ENCODE measurements around the gene ANXA6. TPM values are rescaled to one million over a fixed set of nuclear protein-coding genes. Genes with fewer than 3 reads are reported as not detected.

The ANXA6 gene
- total RNA-seq, 1 donor from 2014 or later: 197 TPM

GRCh38 chr5:151159649-151160373 lies 2.2 kb upstream of the ANXA6 start:
- TF ChIP-seq, protein P1, sequence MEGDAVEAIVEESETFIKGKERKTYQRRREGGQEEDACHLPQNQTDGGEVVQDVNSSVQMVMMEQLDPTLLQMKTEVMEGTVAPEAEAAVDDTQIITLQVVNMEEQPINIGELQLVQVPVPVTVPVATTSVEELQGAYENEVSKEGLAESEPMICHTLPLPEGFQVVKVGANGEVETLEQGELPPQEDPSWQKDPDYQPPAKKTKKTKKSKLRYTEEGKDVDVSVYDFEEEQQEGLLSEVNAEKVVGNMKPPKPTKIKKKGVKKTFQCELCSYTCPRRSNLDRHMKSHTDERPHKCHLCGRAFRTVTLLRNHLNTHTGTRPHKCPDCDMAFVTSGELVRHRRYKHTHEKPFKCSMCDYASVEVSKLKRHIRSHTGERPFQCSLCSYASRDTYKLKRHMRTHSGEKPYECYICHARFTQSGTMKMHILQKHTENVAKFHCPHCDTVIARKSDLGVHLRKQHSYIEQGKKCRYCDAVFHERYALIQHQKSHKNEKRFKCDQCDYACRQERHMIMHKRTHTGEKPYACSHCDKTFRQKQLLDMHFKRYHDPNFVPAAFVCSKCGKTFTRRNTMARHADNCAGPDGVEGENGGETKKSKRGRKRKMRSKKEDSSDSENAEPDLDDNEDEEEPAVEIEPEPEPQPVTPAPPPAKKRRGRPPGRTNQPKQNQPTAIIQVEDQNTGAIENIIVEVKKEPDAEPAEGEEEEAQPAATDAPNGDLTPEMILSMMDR (IDR thresholded peaks at IDR 0.05; ENCODE audit: unreplicated experiment): no peak
- no peaks in the 10 kb centered on the region for H3K27me3 Mint-ChIP-seq (ENCODE audit: low read depth)
- H3K36me3 Mint-ChIP-seq: no peaks in the 10 kb centered on the region
- peaks cover 53% of the 10 kb centered on the region for H3K4me1 Mint-ChIP-seq
- no peak overlapping the region for H3K27ac Mint-ChIP-seq
- H3K9me3 Mint-ChIP-seq: no peaks in the 10 kb centered on the region
- H3K4me3 Mint-ChIP-seq: no peak overlapping the region
- no peak for DNase-seq (ENCODE audit: low spot score in 2 of 2, unreplicated experiment in 2 of 2)

GRCh38 chr5:151158287-151158661 lies 695 bp upstream of the ANXA6 start:
- DNase-seq (ENCODE audit: low spot score in 2 of 2, unreplicated experiment in 2 of 2): no peak
- Mint-ChIP-seq H3K9me3 (no peaks in the 10 kb centered on the region), H3K27me3 (ENCODE audit: low read depth) (no peaks in the 10 kb centered on the region), H3K36me3 (no peaks in the 10 kb centered on the region), H3K4me1 (peaks cover 59% of the 10 kb centered on the region), H3K4me3 (peak overlapping the region; percentile 81), H3K27ac (peak overlapping the region; percentile 68)
- TF ChIP-seq, protein P1 (IDR thresholded peaks at IDR 0.05; ENCODE audit: unreplicated experiment): no peak

DNA sequence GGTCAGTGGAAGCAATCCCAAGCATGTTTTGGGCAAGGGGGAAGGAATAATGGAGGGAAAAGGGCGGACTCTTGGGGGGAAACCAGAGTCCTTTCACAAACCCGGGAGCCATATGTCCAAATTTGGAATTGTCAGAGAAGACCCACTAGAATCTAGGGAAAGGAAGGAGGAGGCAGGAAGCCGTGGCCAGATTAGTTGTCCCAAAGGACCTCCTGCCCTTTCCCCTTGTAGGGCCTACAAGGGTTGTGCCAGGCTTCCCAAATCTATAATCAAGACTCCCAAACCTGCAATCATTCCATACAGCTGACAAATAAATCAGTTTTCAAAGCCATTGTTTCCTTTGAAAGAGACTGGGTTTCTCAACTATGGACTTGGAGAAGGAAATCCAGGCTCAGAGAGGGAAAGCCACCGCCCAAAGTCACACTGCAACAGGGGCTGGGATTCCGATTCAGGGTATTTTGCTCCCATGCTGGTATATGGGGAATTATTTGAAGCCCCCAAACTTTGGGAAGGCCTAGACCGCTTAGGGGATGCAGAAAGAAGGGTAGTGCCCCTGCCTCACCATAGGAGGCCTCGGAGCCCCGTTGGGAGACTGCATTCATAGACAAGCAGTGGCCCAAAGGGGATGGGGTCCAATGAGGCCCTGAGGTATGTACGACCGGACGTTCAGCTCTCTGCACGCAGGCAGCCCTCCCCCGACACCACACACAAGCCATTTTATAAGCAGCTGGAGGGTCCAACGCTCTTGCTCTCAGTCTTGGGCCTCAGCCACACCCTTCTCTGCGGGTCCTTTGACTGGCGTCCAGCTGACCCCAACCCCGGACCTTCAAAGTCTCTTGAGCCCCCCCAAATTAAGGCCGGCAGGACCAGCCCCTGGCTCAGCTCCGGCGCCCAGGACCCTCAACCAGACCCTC lies 815 bp downstream of the ANXA6 start:
- H3K9me3 Mint-ChIP-seq: no peaks in the 10 kb centered on the region
- peak overlapping the region; percentile 94 for H3K27ac Mint-ChIP-seq
- TF ChIP-seq, protein P1 (IDR thresholded peaks at IDR 0.05; ENCODE audit: unreplicated experiment): no peak
- H3K27me3 Mint-ChIP-seq (ENCODE audit: low read depth): no peaks in the 10 kb centered on the region
- no peak for DNase-seq (ENCODE audit: low spot score in 2 of 2, unreplicated experiment in 2 of 2)
- no peaks in the 10 kb centered on the region for H3K36me3 Mint-ChIP-seq
- H3K4me1 Mint-ChIP-seq: peaks cover 59% of the 10 kb centered on the region
- peak overlapping the region; percentile 81 for H3K4me3 Mint-ChIP-seq

DNA sequence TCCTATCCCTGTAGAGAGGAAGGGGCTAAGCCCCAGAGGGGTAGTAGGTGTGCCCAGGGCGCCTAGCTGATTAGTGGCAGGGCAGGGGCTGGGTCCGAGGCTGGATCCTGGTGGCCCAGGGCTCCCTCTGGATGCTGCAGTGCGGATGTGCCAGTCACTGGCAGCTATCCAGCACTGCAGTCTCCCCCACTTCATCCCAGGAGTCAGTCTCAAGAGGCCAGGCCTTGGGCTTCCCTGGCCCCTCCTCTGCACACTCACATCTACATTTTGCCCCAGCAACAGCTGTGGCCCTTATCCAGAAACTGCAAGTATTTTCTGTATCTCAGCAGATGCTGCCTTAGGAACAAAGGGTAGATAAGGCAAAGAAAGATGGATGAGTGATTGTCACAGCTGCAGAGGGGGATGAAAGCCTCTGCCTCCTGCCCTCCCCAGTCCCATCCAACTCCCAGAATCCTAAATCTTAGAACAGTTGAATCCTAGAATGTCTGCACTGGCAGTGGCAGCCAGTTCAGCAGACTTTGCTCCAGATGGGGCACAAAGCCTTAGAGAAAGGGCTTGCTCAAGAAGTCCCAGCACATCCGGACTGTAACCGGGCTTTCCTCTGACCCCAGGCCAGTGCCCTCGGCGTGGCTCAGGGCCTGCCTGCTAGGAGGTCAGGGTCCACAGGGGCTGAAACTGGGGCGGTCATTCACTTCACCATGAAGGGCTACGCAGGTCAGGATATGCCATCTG lies 1.6 kb downstream of the ANXA6 start:
- Mint-ChIP-seq H3K27ac (peak overlapping the region; percentile 94), H3K36me3 (no peaks in the 10 kb centered on the region), H3K27me3 (ENCODE audit: low read depth) (no peaks in the 10 kb centered on the region), H3K4me1 (peaks cover 66% of the 10 kb centered on the region), H3K9me3 (no peaks in the 10 kb centered on the region), H3K4me3 (peak overlapping the region; percentile 81)
- TF ChIP-seq, protein P1 (IDR thresholded peaks at IDR 0.05; ENCODE audit: unreplicated experiment): no peak
- DNase-seq (ENCODE audit: low spot score in 2 of 2, unreplicated experiment in 2 of 2): no peak

DNA sequence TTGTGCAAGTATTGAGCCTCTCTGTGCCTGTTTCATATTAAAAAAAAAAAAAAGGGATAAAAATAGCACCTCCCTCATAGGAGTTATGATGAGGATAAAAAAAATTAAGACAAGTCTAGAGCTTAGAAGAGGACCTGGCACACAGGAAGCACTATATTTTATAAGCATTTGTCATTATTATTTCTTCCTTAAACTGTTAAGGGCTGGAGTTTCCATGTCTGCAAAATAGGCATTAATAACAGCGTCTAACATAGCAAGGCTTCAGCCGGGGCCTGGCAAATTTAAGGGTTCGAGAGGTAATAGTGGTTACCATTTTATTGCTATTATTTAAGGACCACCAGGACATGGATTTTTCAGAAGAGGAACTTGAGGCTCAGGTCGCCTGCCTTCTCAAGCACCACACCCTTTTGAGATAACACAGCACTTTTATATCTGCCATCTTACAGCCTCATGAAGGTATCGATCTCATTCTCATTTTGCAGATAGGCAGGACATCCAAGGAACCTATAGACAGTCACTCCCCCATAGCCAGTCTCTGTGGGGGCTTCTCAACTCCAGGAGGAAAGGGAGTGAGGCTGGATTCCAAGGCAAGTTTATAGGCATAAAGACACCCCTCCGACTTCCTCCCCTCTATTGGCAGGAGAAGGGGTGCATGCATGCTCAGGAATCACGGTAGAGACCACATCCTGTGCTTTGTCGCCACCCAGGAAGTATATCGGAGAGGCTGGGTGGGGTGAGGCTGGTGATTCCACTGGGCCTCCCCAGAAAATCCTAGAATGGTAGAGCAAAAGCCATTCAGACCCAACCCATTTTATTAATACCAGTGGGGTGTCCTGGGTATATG lies 2.4 kb downstream of the ANXA6 start:
- H3K9me3 Mint-ChIP-seq: no peaks in the 10 kb centered on the region
- no peak for DNase-seq (ENCODE audit: low spot score in 2 of 2, unreplicated experiment in 2 of 2)
- H3K27me3 Mint-ChIP-seq (ENCODE audit: low read depth): no peaks in the 10 kb centered on the region
- TF ChIP-seq, protein P1 (IDR thresholded peaks at IDR 0.05; ENCODE audit: unreplicated experiment): no peak
- H3K4me1 Mint-ChIP-seq: peaks cover 73% of the 10 kb centered on the region
- peak overlapping the region; percentile 39 for H3K27ac Mint-ChIP-seq
- no peaks in the 10 kb centered on the region for H3K36me3 Mint-ChIP-seq
- peak overlapping the region; percentile 81 for H3K4me3 Mint-ChIP-seq

Data from mesothelial cell of epicardium (in vitro differentiated cells).